Immature natural killer cell (primary cell): Measurements from ENCODE around the gene ADARB2. TPM values are rescaled to one million over a fixed set of nuclear protein-coding genes. Genes with fewer than 3 reads are reported as not detected.

Source experiments
- DNase-seq, 3 donors: peaks; one replicate each; pipeline ENCODE4 v3.0.0; 2022; ENCODE audit warnings: mixed read lengths in 1 of 3
- H3K27ac Mint-ChIP-seq, 6 donors: one replicate each; pipeline ENCODE4 v1.8.0; 2020; ENCODE audit warnings: mixed read lengths in 6 of 6, mild to moderate bottlenecking in 5 of 6, inconsistent platforms in 4 of 6, moderate library complexity in 3 of 6
- H3K27me3 Mint-ChIP-seq, 3 donors: one replicate each; pipeline ENCODE4 v1.8.0; 2020 to 2021; ENCODE audit warnings: low read depth in 3 of 3, mild to moderate bottlenecking in 3 of 3, mixed read lengths in 3 of 3, moderate library complexity in 3 of 3, inconsistent platforms in 1 of 3
- H3K36me3 Mint-ChIP-seq, 3 donors: one replicate each; pipeline ENCODE4 v1.8.0; 2020; ENCODE audit warnings: mixed read lengths in 3 of 3, inconsistent platforms in 2 of 3, mild to moderate bottlenecking in 2 of 3
- H3K4me1 Mint-ChIP-seq, 2 donors: one replicate each; pipeline ENCODE4 v1.8.0; 2020; ENCODE audit warnings: inconsistent platforms in 2 of 2, mild to moderate bottlenecking in 2 of 2, mixed read lengths in 2 of 2, moderate library complexity in 1 of 2
- H3K4me3 Mint-ChIP-seq, 5 donors: one replicate each; pipeline ENCODE4 v1.8.0; 2020; ENCODE audit warnings: mild to moderate bottlenecking in 5 of 5, mixed read lengths in 5 of 5, inconsistent platforms in 3 of 5, moderate library complexity in 3 of 5
- H3K9me3 Mint-ChIP-seq, 6 donors: one replicate each; pipeline ENCODE4 v1.8.0; 2020; ENCODE audit warnings: mild to moderate bottlenecking in 6 of 6, mixed read lengths in 6 of 6, inconsistent platforms in 4 of 6, moderate library complexity in 3 of 6
- polyA plus RNA-seq, 3 donors: library from polyadenylated mRNA; unstranded; fragments of 300-500 nt; fragmentation: Illumina TruSeq; gene quantifications; one replicate each; pipeline ENCODE4 v1.2.3, GENCODE V29; 2021

The ADARB2 gene
- polyA plus RNA-seq, 3 donors from 2014 or later: 0.12 TPM; not detected in 2

DNA sequence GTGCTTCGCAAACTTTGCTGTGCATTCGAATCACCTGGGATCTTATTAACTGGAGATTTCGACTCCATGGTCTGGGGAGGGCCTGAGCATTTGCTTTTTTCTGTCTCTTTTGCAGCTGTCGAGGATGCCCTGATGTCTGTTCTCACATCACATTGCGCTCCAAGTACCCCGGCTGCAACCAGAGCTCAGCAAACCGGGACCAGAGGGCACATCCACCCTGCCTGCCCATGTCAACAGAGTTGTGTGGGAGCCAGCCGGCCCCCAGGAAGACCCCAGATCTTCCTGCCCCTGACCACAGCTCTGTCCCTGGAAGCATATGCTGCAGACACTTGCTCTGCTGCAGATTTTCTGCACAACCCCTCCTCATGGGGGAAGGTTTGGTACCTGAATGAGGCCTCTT lies 180.8 kb downstream of the ADARB2 start:
- H3K36me3 Mint-ChIP-seq: no peaks in the 10 kb centered on the region
- H3K9me3 Mint-ChIP-seq: no peaks in the 10 kb centered on the region
- H3K27ac Mint-ChIP-seq: no peak overlapping the region
- peaks cover 0 to 3% (median 0%) of the 10 kb centered on the region in 3 donors for H3K27me3 Mint-ChIP-seq
- H3K4me3 Mint-ChIP-seq: no peak overlapping the region
- H3K4me1 Mint-ChIP-seq: no peaks in the 10 kb centered on the region
- DNase-seq: no peak

DNA sequence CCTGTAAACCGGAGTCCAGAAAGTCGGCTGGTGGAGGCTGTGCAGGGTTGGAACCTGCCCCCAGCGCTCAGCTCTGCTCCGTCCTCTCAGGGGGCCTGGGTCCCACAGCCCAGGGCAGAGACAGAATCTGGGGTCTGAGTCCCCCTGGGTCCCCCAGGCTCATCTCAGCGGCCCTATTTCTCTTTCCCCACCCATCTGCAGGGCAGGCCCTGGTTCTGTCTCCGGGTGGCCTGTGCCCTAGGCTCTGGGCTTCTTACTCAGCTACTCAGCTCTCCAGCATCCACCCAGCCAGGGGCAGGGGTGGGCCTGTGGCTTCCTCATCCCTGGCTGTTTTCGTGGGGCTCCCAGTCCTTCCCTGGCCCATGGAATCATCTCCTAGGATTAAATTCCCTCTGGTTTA lies 183.4 kb downstream of the ADARB2 start:
- Mint-ChIP-seq H3K4me1 (no peaks in the 10 kb centered on the region), H3K4me3 (no peak overlapping the region), H3K27ac (no peak overlapping the region), H3K27me3 (peaks cover 0 to 3% (median 3%) of the 10 kb centered on the region in 3 donors), H3K36me3 (no peaks in the 10 kb centered on the region), H3K9me3 (no peaks in the 10 kb centered on the region)
- no peak for DNase-seq

DNA sequence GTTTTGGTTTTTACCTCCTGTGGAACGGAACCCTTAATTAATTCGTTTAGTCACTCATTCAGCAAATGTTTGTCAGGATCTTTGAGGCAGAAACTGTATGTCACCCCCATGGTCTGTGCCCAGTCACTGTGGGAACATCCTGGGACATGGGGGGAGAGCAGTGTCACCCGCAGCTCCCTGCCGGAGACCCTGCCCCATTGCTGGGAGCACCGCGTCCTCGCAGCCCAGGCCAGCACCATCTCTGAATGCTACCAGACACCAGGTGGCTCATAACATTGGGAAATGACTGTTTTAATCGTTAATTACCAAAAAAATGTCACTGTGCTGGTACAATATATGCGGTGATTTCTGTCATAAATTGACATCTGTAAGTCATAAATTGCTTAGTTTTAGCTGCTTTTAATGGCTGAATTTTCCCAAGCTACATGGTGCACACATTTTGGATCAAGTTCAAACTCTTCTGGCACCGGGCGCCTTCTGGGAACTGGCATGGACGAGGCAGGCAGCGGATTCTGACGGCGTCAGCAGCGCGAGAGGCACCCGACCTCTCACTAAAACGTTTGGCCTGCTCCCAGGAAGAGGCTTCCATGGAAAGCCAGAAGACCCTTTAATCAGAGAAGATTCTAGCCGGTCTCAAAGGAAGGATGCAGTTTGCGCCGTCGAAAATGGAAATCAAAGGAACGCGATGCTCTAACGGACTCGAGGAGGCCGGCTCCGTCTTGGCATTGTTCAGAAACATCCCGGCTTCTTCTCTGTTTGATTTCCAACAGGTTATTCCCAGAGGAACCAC lies 184.2 kb downstream of the ADARB2 start:
- Mint-ChIP-seq H3K36me3 (no peaks in the 10 kb centered on the region), H3K4me1 (no peaks in the 10 kb centered on the region), H3K4me3 (no peak overlapping the region), H3K27me3 (peaks cover 0 to 3% (median 3%) of the 10 kb centered on the region in 3 donors), H3K9me3 (no peaks in the 10 kb centered on the region), H3K27ac (no peak overlapping the region)
- no peak for DNase-seq

DNA sequence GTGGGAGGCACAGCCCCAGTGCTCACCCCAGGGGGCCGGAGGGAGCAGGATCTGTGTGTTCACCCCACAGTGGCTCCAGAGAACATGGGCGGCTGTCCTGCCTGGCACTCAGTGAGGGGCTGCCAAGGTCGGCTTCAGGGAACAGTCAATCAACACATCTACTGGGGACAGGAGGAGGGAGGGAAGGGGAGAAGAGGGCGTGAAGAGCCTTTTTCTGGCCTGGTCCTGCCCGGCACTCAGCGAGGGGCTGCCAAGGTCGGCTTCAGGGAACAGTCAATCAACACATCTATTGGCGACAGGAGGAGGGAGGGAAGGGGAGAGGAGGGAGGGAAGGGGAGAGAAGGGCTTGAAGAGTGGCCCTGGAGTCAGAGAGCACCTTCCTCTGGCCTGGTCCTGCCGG lies 184.9 kb downstream of the ADARB2 start:
- Mint-ChIP-seq H3K36me3 (no peaks in the 10 kb centered on the region), H3K4me1 (no peaks in the 10 kb centered on the region), H3K4me3 (no peak overlapping the region), H3K27ac (no peak overlapping the region), H3K27me3 (peaks cover 0 to 3% (median 3%) of the 10 kb centered on the region in 3 donors), H3K9me3 (no peaks in the 10 kb centered on the region)
- no peak for DNase-seq

DNA sequence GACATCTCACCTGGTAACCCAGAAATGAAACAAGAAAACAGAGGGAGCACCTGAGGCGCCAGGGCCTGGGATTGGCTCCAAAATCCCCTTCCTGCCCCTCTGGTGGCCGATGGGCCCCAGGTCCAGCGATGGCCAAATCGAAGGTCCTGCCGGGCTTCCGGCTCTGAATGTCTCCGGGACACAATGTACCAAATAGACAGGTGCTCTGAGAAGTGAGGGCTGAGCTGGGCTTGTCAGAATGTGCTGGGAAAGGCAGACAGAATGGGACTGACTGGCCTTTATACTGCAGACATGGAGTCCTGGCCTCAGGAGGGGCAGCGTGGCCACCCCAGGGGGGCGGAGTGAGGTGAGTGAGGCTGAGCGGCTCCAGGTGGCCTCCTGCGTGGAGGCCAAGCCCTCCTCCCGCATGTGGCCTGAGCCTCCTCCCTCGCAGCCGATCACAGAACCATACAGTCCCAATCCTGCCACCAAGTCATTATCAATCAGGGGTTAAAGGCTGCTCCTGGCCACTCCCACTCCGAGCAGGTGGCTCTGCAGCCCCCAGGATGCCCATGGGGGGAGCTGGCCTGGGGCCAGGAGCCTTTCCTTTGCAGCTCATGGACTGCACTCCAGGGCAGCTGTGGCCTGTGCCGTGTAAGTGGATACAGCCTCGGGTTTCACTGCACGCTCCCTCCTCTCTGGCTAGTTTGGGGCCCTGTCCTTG lies 185.5 kb downstream of the ADARB2 start:
- Mint-ChIP-seq H3K27me3 (peaks cover 0 to 3% (median 3%) of the 10 kb centered on the region in 3 donors), H3K27ac (no peak overlapping the region), H3K4me3 (no peak overlapping the region), H3K36me3 (no peaks in the 10 kb centered on the region), H3K9me3 (no peaks in the 10 kb centered on the region), H3K4me1 (no peaks in the 10 kb centered on the region)
- no peak for DNase-seq

DNA sequence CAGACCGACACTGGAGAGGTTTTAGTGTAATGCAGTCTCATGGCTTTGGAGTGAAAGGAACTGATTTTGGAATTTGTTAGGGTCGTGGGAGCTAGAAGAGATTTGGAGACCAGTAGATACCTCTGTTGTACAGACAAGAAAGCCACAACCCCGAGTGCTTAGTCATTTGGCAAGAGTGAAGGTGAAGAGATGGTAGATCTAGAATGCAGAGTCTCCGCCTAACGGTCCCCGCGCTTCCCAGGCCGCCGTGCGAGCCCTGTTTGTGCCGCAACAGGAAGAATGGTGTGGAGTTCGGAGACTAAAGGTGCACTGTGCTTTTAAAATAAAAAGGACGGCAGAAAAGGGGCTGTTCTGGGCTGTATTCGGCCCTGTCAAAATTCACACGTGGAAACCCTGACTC lies 186.7 kb downstream of the ADARB2 start:
- no peak overlapping the region for H3K27ac Mint-ChIP-seq

DNA sequence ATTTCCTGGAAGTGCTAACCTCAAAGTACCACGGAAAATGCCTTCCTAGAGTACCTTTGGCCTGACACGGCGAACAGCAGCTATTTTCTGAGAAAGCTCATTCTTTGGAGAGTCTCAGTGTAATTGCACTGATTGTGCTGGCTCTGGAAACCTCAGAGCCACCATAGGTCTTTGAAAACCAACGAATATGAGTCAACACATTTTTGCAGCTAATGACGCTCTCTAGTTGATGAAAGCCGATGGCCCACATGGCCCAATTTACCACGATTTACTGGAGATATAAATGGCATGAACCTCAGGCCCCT lies 187.1 kb downstream of the ADARB2 start:
- no peak for DNase-seq
- no peaks in the 10 kb centered on the region for H3K4me1 Mint-ChIP-seq
- no peak overlapping the region for H3K27ac Mint-ChIP-seq
- no peaks in the 10 kb centered on the region for H3K9me3 Mint-ChIP-seq
- H3K36me3 Mint-ChIP-seq: no peaks in the 10 kb centered on the region
- peaks cover 0 to 3% (median 3%) of the 10 kb centered on the region in 3 donors for H3K27me3 Mint-ChIP-seq
- no peak overlapping the region for H3K4me3 Mint-ChIP-seq

More for the DNA sequence above, 186.7 kb downstream of the ADARB2 start:
- Mint-ChIP-seq H3K4me3 (no peak overlapping the region), H3K9me3 (no peaks in the 10 kb centered on the region), H3K36me3 (no peaks in the 10 kb centered on the region), H3K4me1 (no peaks in the 10 kb centered on the region), H3K27me3 (peaks cover 0 to 3% (median 3%) of the 10 kb centered on the region in 3 donors)
- no peak for DNase-seq

DNA sequence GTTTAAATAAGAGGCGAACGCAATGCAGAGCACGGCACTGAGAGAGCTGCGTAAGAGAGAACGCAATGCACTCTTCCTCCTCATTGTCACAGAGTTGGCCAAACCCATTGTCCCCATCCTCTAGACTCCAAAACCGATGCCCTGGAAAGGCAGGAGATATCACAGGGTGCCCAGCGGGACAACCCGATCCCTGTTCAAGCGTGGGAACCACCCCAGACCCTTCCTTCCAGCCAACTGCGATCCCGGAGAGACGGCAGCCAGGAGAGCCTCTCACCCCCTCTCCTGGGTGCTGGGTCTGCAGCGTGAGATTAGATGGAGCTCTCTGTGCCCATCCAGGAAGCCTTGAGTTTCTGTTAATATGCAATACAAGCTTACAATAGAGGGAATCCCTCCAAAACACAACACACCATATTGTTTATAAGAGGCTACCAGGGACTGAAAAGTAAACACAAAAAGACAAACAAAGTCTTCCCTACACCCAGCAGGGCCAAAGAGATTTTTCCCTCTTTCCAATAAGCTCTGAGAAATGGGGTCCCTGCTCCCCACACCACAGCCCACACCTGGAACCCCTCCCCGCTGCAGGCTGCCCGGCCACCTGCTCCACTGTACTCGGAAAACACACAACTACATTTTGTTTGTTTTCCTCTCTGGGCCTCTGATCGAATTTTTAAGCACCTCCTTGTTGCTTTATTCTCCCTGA lies 187.6 kb downstream of the ADARB2 start:
- Mint-ChIP-seq H3K4me3 (no peak overlapping the region), H3K4me1 (no peaks in the 10 kb centered on the region), H3K27me3 (peaks cover 0 to 3% (median 3%) of the 10 kb centered on the region in 3 donors), H3K9me3 (no peaks in the 10 kb centered on the region), H3K27ac (no peak overlapping the region), H3K36me3 (no peaks in the 10 kb centered on the region)
- no peak for DNase-seq

DNA sequence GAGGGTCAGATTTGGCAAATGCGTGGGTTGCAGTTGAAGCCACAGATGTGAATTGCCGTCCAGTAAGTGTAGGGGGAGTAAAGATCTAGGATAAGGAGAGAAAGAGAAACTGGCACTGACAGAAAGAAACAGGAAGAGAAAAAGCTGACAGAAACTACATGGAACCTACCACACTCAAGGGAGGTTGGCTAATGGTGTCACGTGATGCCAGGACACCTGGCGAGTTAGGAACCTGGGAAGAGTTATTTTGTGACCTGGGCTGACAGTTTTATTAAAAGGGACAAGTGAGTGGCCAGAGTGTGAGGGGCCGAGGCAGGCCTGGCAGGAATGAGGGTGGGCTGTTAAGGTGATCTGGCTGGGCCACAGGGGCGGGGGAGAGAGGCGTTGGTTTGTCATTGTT lies 188.7 kb downstream of the ADARB2 start:
- Mint-ChIP-seq H3K27me3 (peaks cover 0 to 3% (median 1%) of the 10 kb centered on the region in 3 donors), H3K36me3 (no peaks in the 10 kb centered on the region), H3K4me1 (no peaks in the 10 kb centered on the region), H3K4me3 (no peak overlapping the region), H3K9me3 (no peaks in the 10 kb centered on the region), H3K27ac (no peak overlapping the region)
- DNase-seq: no peak

DNA sequence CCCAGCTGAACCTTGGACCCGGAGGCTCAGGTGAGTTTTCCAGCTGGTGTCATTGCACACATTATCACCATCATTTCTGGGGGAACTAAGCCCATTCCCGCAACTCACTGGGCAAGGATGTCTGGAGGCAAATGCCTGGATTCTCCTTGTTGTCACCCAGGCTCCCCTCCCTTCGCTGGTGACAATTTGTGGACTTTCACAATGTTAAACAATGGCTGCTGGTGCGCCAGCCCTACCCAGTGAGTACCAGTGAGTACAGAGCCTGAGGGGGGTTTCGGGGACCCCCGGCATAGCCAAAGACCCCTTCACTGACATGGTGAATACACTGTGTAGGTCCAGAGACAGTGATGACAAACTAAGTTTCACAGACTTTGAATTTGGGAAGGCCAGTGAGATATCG lies 189.2 kb downstream of the ADARB2 start:
- DNase-seq: no peak
- H3K4me3 Mint-ChIP-seq: no peak overlapping the region
- H3K9me3 Mint-ChIP-seq: no peaks in the 10 kb centered on the region
- peaks cover 0 to 3% (median 1%) of the 10 kb centered on the region in 3 donors for H3K27me3 Mint-ChIP-seq
- no peaks in the 10 kb centered on the region for H3K4me1 Mint-ChIP-seq
- H3K27ac Mint-ChIP-seq: no peak overlapping the region
- no peaks in the 10 kb centered on the region for H3K36me3 Mint-ChIP-seq

DNA sequence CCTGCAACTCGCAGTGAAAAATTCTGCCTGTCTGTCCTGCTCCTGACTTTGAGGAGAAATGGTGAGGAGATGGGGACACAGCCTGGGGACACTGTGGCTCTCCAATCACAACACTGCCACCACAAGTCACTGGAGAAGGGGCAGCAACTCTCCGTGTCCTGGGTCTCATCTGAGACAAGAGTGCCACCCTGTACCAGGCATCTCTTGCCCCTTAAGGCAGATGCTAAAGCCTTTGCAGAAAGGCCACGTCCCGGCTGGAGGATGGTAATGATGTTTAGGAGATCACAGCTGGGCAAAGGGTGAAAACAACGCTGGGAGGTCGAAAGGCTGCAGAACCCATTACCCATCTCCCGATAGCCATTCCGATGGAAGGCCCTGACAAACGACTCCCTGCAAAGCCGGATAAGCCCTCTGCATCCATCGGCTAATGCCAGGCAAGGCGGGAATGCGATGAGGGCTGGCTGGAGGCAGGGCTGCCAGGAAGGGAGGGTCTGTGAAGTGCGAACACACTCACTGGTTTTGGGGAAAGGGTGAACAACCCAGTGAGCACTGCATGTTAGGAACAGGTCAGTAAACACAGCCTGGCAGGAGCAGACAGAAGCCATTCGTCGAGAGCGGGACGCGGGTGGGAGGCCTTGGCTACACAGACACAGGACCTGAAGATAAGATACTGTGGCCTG lies 190.8 kb downstream of the ADARB2 start:
- no peaks in the 10 kb centered on the region for H3K36me3 Mint-ChIP-seq
- no peak for DNase-seq
- H3K27ac Mint-ChIP-seq: no peak overlapping the region
- no peaks in the 10 kb centered on the region for H3K9me3 Mint-ChIP-seq
- peaks cover 0 to 3% (median 1%) of the 10 kb centered on the region in 3 donors for H3K27me3 Mint-ChIP-seq
- H3K4me1 Mint-ChIP-seq: no peaks in the 10 kb centered on the region
- no peak overlapping the region for H3K4me3 Mint-ChIP-seq

DNA sequence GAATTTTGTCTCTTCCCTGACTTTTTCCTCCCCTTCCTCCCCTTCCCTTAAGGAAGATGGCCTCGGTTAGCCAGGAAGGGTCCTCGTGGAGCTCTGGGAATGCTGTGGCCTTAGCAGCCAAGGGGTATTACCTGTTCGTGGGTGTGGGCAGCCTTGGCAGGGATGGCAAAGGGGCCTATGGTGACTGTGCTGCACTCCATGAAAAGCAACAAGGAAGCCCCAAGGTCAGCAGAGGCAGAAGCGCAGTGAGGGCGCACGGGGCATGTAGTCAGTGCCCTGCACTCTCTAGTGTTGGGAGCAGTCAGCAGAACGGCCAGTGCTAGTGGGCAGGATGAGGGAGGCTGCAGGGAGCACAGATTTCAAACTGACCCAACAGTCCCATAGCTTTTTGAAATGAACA lies 191.8 kb downstream of the ADARB2 start:
- Mint-ChIP-seq H3K9me3 (no peaks in the 10 kb centered on the region), H3K27me3 (peaks cover 0 to 1% (median 0%) of the 10 kb centered on the region in 3 donors), H3K4me1 (no peaks in the 10 kb centered on the region), H3K36me3 (no peaks in the 10 kb centered on the region), H3K4me3 (no peak overlapping the region), H3K27ac (no peak overlapping the region)
- no peak for DNase-seq

DNA sequence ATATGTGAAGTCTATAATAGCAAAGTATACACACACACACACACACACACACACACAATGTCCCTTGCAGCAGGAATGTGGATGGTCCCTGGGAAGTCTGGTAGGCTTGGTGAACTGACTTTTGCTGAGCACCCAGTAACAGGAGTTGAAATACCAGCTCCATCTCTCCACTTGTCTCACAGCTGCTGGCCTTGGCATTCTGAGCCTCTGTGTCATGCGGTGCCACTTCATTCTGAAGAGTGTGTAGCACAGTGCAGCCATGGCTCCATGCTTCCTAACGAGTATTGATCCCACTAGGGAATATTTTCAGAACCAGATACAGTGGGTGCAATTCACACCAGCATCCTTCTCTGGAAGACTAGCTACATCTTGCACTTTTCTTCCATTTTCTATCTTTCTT lies 192.4 kb downstream of the ADARB2 start:
- H3K27me3 Mint-ChIP-seq: peaks cover 0 to 1% (median 0%) of the 10 kb centered on the region in 3 donors
- no peak for DNase-seq
- H3K4me3 Mint-ChIP-seq: no peak overlapping the region
- no peaks in the 10 kb centered on the region for H3K4me1 Mint-ChIP-seq
- no peaks in the 10 kb centered on the region for H3K9me3 Mint-ChIP-seq
- H3K27ac Mint-ChIP-seq: no peak overlapping the region
- H3K36me3 Mint-ChIP-seq: no peaks in the 10 kb centered on the region

DNA sequence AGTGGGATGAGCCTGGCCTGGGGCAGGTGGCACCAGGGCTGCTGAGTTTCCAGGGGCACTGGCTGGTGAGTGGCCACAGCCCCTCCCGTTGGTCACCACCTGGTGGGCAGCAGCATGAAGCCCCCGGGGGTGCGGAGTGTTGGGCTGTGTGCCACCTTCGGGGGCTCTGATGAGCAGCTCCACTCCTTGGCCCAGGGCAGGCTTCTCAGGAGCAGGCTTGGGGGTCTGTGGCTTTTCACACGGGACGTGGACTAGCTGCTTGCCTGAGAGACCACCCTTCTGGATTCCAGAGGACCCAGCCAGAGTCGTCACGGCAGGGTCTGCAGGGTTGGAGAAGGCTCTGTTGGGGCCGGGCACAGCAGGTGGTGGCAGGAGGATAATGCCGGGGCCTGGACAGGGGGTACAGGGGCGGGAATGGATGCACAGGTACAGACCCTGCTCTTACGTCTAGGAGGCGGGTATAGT lies 193.1 kb downstream of the ADARB2 start:
- Mint-ChIP-seq H3K27ac (no peak overlapping the region), H3K36me3 (no peaks in the 10 kb centered on the region), H3K4me3 (no peak overlapping the region), H3K9me3 (no peaks in the 10 kb centered on the region), H3K27me3 (peaks cover 0 to 1% (median 0%) of the 10 kb centered on the region in 3 donors), H3K4me1 (no peaks in the 10 kb centered on the region)
- no peak for DNase-seq
